Astrocyte (in vitro differentiated cells and primary cell): Measurements from ENCODE around the gene CD99.

Experiments used
- EZH2 ChIP-seq: IDR thresholded peaks from 2 replicates; pipeline ENCODE4 v1.6.1; 2012; ENCODE audit warnings: mild to moderate bottlenecking, low read length, inconsistent platforms; ENCODE audit not compliant: insufficient read depth
- TF ChIP-seq, protein P1 (sequence below): IDR thresholded peaks from 2 replicates; pipeline ENCODE4 v1.5.1; 2011; ENCODE audit warnings: low read depth, mild to moderate bottlenecking, inconsistent platforms, low read length, moderate library complexity; ENCODE audit not compliant: insufficient read depth

DNA sequence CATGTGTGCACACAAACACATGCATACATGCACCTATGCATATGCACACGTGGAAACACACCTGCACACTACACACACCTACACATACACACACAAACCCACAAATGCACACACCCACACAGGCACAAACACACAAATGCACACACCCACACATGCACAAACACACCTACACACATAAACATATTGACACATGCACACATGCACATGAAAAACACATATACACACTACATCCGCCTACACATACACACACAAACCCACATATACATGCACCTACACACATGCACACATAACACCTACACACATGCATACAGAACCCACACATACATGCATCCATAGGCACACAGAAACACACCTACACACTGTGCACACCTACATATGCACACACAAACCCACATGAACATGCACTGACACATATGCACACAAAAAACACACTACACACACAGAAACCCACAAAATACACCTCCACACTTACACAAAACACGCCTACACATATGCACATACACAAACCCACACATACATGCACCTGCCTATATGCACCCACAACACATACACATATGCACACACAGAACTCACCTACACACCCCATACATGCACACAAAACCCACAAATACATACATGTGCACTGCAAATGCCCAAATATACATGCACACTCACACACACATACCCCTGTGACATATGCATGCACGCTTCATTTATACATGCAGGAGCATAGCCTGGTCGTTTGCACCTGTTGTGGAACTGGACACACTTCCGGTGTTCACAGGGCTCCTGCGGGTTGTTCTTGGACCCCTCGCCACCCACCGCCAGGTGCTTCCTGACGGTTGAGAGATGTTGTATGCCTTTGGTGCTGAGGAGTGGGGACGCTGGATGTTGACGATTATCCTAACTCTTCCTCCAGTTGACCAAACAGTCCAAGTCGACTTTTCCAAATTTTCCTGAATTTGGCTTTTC, 22.1 kb downstream of the CD99 start:
- TF ChIP-seq, protein P1, sequence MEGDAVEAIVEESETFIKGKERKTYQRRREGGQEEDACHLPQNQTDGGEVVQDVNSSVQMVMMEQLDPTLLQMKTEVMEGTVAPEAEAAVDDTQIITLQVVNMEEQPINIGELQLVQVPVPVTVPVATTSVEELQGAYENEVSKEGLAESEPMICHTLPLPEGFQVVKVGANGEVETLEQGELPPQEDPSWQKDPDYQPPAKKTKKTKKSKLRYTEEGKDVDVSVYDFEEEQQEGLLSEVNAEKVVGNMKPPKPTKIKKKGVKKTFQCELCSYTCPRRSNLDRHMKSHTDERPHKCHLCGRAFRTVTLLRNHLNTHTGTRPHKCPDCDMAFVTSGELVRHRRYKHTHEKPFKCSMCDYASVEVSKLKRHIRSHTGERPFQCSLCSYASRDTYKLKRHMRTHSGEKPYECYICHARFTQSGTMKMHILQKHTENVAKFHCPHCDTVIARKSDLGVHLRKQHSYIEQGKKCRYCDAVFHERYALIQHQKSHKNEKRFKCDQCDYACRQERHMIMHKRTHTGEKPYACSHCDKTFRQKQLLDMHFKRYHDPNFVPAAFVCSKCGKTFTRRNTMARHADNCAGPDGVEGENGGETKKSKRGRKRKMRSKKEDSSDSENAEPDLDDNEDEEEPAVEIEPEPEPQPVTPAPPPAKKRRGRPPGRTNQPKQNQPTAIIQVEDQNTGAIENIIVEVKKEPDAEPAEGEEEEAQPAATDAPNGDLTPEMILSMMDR: no peak
- TF ChIP-seq EZH2: no peak
